Progenitor cell of endocrine pancreas (in vitro differentiated cells): ENCODE measurements around the gene THOC1. TPM values are rescaled to one million over a fixed set of nuclear protein-coding genes. Genes with fewer than 3 reads are reported as not detected.
A peak's percentile ranks its signal among the peaks of the same experiment; 100 is the strongest.

Experiments
- DNase-seq: peaks from one replicate; pipeline ENCODE4 v3.0.0; 2021; ENCODE audit warnings: low spot score; ENCODE audit not compliant: unreplicated experiment
- H3K27ac Mint-ChIP-seq: 2 replicates; pipeline ENCODE4 v1.8.0; 2021; ENCODE audit warnings: mild to moderate bottlenecking, moderate library complexity, mixed read lengths
- H3K27me3 Mint-ChIP-seq: 2 replicates; pipeline ENCODE4 v1.8.0; 2021; ENCODE audit warnings: mixed read lengths
- H3K36me3 Mint-ChIP-seq: 2 replicates; pipeline ENCODE4 v1.8.0; 2022; ENCODE audit warnings: mixed read lengths; ENCODE audit not compliant: insufficient read depth
- H3K4me1 Mint-ChIP-seq: 2 replicates; pipeline ENCODE4 v1.8.0; 2021; ENCODE audit warnings: low read depth, mixed read lengths
- H3K4me3 Mint-ChIP-seq: 2 replicates; pipeline ENCODE4 v1.8.0; 2021; ENCODE audit warnings: low read depth, mild to moderate bottlenecking, moderate library complexity, mixed read lengths
- H3K9me3 Mint-ChIP-seq: 2 replicates; pipeline ENCODE4 v1.8.0; 2021; ENCODE audit warnings: low read depth, mixed read lengths
- total RNA-seq: library from RNA; stranded (reverse); gene quantifications from 2 replicates; pipeline ENCODE4 v1.2.1, GENCODE V29; 2021
- TF ChIP-seq, protein P1 (sequence below): fragments of 200-600 bp; sonication (generic); IDR thresholded peaks from one replicate; pipeline ENCODE4 v1.5.0; 2021; ENCODE audit warnings: antibody characterized with exemption, mild to moderate bottlenecking; ENCODE audit not compliant: unreplicated experiment

THOC1 gene
- total RNA-seq, 1 donor from 2014 or later = 102 TPM

DNA sequence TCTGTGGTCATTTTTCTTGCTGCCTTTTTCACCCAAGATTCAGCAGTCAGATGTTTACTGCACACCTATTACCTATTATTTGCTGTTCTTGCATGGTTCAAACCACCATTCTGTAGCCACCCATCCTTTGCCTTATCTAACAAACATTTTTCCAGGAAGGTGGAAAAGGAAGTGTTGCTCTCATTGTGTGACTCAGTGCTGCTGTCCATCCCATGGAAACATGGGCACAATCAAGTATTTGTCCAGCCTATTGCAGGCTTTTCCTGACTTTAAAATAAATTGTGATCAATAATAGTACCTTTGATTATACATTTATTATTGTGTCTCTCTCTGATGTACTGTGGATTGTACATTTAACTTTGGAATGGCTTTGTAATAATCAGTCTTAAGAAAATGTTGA lies 56.3 kb downstream of the THOC1 start:
- Mint-ChIP-seq H3K27me3 (no peaks in the 10 kb centered on the region), H3K27ac (no peak overlapping the region), H3K36me3 (peaks cover 26% of the 10 kb centered on the region), H3K4me1 (no peaks in the 10 kb centered on the region), H3K9me3 (no peaks in the 10 kb centered on the region), H3K4me3 (no peak overlapping the region)
- TF ChIP-seq, protein P1, sequence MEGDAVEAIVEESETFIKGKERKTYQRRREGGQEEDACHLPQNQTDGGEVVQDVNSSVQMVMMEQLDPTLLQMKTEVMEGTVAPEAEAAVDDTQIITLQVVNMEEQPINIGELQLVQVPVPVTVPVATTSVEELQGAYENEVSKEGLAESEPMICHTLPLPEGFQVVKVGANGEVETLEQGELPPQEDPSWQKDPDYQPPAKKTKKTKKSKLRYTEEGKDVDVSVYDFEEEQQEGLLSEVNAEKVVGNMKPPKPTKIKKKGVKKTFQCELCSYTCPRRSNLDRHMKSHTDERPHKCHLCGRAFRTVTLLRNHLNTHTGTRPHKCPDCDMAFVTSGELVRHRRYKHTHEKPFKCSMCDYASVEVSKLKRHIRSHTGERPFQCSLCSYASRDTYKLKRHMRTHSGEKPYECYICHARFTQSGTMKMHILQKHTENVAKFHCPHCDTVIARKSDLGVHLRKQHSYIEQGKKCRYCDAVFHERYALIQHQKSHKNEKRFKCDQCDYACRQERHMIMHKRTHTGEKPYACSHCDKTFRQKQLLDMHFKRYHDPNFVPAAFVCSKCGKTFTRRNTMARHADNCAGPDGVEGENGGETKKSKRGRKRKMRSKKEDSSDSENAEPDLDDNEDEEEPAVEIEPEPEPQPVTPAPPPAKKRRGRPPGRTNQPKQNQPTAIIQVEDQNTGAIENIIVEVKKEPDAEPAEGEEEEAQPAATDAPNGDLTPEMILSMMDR = no peak
- DNase-seq = no peak

DNA sequence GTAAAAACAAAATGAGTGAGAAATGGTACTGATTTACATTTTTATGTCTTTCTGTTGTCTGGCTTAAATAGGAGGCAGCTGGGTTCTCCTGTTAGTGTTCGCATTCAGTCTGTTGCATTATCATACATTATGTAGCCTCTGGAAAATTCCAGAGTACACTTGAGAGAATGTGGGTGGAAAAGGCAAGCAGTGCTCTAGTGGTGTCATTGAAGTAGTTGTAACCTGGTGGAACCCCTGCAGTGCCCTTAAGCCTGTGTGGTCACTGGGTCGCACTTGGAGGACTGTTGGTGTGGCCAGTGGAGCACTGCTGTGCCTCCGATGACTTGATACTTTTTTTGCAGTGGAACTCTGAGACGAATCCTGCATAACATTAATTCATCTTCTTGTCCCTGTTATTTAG lies 57.1 kb downstream of the THOC1 start:
- TF ChIP-seq, protein P1 = no peak
- Mint-ChIP-seq H3K36me3 (peaks cover 28% of the 10 kb centered on the region), H3K27ac (no peak overlapping the region), H3K4me3 (no peak overlapping the region), H3K9me3 (no peaks in the 10 kb centered on the region), H3K27me3 (no peaks in the 10 kb centered on the region), H3K4me1 (no peaks in the 10 kb centered on the region)
- DNase-seq = no peak

DNA sequence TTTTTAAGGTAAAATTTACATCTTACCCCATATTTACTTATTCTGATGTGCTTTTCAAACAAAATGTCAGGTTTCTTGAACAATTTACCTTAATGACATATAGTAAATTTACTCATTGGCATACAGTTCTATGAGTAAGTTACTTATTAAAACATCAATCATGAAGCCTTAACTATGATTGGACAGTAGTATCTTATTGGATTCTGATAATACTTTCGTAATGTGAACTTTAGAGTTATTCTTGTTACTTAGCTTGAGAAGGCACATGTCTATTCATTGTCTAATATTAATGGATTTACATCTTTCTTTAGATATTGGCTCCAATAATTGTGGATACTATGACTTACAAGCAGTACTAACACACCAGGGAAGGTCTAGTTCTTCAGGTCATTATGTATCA lies 57.8 kb downstream of the THOC1 start:
- Mint-ChIP-seq H3K4me3 (no peak overlapping the region), H3K27me3 (no peaks in the 10 kb centered on the region), H3K4me1 (no peaks in the 10 kb centered on the region), H3K27ac (peak overlapping the region; percentile 50), H3K36me3 (peaks cover 28% of the 10 kb centered on the region), H3K9me3 (no peaks in the 10 kb centered on the region)
- TF ChIP-seq, protein P1 = no peak
- no peak for DNase-seq

DNA sequence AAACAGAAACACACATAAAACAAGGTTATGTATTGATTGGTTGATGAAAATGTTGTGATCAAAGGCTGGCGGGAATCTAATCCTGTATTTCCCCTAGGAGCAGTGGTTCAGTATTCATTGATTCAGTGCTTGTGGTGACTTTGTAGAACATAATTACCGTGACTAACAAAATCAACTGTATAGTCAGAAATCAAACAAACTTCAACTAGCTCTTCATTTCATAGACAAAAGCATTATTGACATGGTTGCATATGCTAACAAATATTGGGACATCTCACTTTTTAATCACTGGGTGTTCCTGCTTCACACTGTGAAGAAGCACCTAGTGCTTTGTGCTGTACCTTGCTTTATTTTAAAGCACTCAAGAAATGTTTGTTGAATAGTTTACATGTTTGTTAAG lies 68.1 kb downstream of the THOC1 start:
- H3K4me3 Mint-ChIP-seq = no peak overlapping the region
- TF ChIP-seq, protein P1 = no peak
- no peaks in the 10 kb centered on the region for H3K27me3 Mint-ChIP-seq

DNA sequence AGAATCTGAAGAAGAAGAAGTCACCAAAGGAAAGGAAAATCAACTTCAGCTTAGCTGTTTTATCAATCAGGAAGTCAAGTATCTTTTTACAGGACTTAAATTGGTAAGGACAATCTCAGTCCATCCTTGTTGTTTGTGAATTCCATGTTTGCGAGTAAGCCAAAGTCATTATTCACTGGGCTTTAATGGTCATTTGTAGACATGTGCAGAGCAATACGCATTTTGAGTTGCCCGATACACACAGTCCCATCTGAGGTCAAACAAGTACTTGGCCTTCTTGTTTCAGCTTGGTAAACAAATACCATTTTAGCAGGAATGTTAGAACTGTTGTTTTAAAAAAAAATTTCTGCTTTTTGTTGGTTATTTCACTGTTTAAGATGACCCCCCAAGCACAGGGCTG lies 68.6 kb downstream of the THOC1 start:
- Mint-ChIP-seq H3K36me3 (peaks cover 18% of the 10 kb centered on the region), H3K4me3 (no peak overlapping the region), H3K9me3 (no peaks in the 10 kb centered on the region), H3K27ac (no peak overlapping the region), H3K27me3 (no peaks in the 10 kb centered on the region), H3K4me1 (no peaks in the 10 kb centered on the region)
- TF ChIP-seq, protein P1 = no peak
- no peak for DNase-seq

More for the DNA sequence above, 68.1 kb downstream of the THOC1 start:
- Mint-ChIP-seq H3K9me3 (no peaks in the 10 kb centered on the region), H3K4me1 (no peaks in the 10 kb centered on the region), H3K36me3 (peaks cover 21% of the 10 kb centered on the region), H3K27ac (no peak overlapping the region)
- no peak for DNase-seq
